Spleen (tissue), 11 donors: ENCODE measurements around the gene TRPC4AP. TPM values are rescaled to one million over a fixed set of nuclear protein-coding genes. Genes with fewer than 3 reads are reported as not detected.

Experiments
- DNase-seq: peaks from one replicate; pipeline ENCODE4 v3.0.0-alpha.2; 2020
- H3K27ac ChIP-seq, 8 donors: fragments of 200-600 bp; sonication (generic) in 7 of 8; 1 replicate in 4 of 8; 2 replicates in 4 of 8; pipeline versions ENCODE4 v1.5.0 to v1.8.0; 2016 to 2021; ENCODE audit warnings: inconsistent platforms in 4 of 8, mild to moderate bottlenecking in 4 of 8, moderate library complexity in 1 of 8
- H3K27me3 ChIP-seq, 7 donors: fragments of 200-600 bp; sonication (generic) in 6 of 7; replicated peaks in 1 of 7; 1 replicate in 4 of 7; 2 replicates in 3 of 7; pipeline versions ENCODE4 v1.5.0 to v1.8.0; 2016 to 2021; ENCODE audit warnings: inconsistent platforms in 3 of 7, mild to moderate bottlenecking in 1 of 7
- H3K36me3 ChIP-seq, 6 donors: fragments of 200-600 bp; sonication (generic) in 5 of 6; 1 replicate in 4 of 6; 2 replicates in 2 of 6; pipeline versions ENCODE4 v1.5.0 to v1.8.0; 2016 to 2021; ENCODE audit warnings: inconsistent platforms in 2 of 6
- H3K4me1 ChIP-seq, 6 donors: fragments of 200-600 bp; sonication (generic) in 5 of 6; 1 replicate in 3 of 6; 2 replicates in 3 of 6; pipeline versions ENCODE4 v1.5.0 to v1.8.0; 2016 to 2021; ENCODE audit warnings: inconsistent platforms in 3 of 6
- H3K4me3 ChIP-seq, 8 donors: fragments of 200-600 bp; sonication (generic) in 7 of 8; 1 replicate in 4 of 8; 2 replicates in 4 of 8; pipeline versions ENCODE4 v1.5.0 to v1.8.0; 2016 to 2021; ENCODE audit warnings: inconsistent platforms in 4 of 8, mild to moderate bottlenecking in 4 of 8, moderate library complexity in 2 of 8
- H3K9me3 ChIP-seq, 8 donors: fragments of 200-600 bp; sonication (generic) in 7 of 8; 1 replicate in 4 of 8; 2 replicates in 4 of 8; pipeline versions ENCODE4 v1.5.0 to v1.8.0; 2016 to 2021; ENCODE audit warnings: inconsistent platforms in 4 of 8
- CTCF ChIP-seq, 11 experiments: fragments of 200-600 bp in 7 of 11; fragments of 450-650 bp in 4 of 11; sonication (generic) in 4 of 11; IDR thresholded peaks in 8 of 11; conservative IDR thresholded peaks in 3 of 11; 1 replicate in 7 of 11; 2 replicates in 4 of 11; pipeline versions ENCODE4 v1.4.0 to v1.8.0; 2016 to 2021; ENCODE audit warnings: antibody characterized with exemption in 11 of 11, inconsistent platforms in 4 of 11, mild to moderate bottlenecking in 1 of 11
- POLR2A ChIP-seq, 3 donors: fragments of 450-650 bp; IDR thresholded peaks; one replicate each; pipeline ENCODE4 v1.5.1; 2017; ENCODE audit warnings: antibody characterized with exemption in 3 of 3, mild to moderate bottlenecking in 1 of 3
- POLR2AphosphoS5 ChIP-seq, 3 donors: sonication (generic); formaldehyde crosslinking; IDR thresholded peaks; one replicate each; pipeline ENCODE4 v1.5.1; 2017; ENCODE audit warnings: antibody characterized with exemption in 3 of 3
- WGBS, 5 donors: extraction: QIAGEN DNeasy Blood & Tissue Kit in 3 of 5; methylation state at CpG; one replicate each; pipeline versions ENCODE4 v1.1.5 to v1.1.7; 2013 to 2018; 5-methylcytosine and 5-hydroxymethylcytosine counted together
- intact Hi-C: fragments of 100-400 bp; cut with DNase I; formaldehyde crosslinking; loops from one replicate; pipeline ENCODE4 v1.15.0; 2023; ENCODE audit warnings: low total_unique reads
- polyA plus RNA-seq, 3 donors: library from polyadenylated mRNA; stranded (reverse); fragments of 200-250 nt; gene quantifications; one replicate each; pipeline ENCODE4 v1.2.1, GENCODE V29; 2013
- total RNA-seq, 7 donors: library from RNA; depleted of rRNA in 3 of 7; stranded (reverse); fragments of >200 nt in 3 of 7; fragmentation: NEBNext Ultra II Directional in 4 of 7; extraction: Animal tissue kit (Norgen Biotek cat#: 25700) in 4 of 7; gene quantifications; one replicate each; pipeline versions ENCODE4 v1.1.0 to v1.2.1, GENCODE V29; 2016 to 2021
- donor health status: healthy with polysubstance abuse.
- donor health status: DM: no; HTN: no; CAD: no; lungs with moderate emphysema.
- donor health status: DM: no; HTN: no; CAD: no.
- donor health status: Bipolar disorder and iron deficiency.
- donor health status: healthy.
- donor health status: DM: no; HTN: no; CAD: no.
- donor health status: DM: yes; HTN: yes; CAD: no.

Gene TRPC4AP
- total and polyA plus RNA-seq, 10 donors = 26.3 to 81.7 (median 64.9) TPM

DNA sequence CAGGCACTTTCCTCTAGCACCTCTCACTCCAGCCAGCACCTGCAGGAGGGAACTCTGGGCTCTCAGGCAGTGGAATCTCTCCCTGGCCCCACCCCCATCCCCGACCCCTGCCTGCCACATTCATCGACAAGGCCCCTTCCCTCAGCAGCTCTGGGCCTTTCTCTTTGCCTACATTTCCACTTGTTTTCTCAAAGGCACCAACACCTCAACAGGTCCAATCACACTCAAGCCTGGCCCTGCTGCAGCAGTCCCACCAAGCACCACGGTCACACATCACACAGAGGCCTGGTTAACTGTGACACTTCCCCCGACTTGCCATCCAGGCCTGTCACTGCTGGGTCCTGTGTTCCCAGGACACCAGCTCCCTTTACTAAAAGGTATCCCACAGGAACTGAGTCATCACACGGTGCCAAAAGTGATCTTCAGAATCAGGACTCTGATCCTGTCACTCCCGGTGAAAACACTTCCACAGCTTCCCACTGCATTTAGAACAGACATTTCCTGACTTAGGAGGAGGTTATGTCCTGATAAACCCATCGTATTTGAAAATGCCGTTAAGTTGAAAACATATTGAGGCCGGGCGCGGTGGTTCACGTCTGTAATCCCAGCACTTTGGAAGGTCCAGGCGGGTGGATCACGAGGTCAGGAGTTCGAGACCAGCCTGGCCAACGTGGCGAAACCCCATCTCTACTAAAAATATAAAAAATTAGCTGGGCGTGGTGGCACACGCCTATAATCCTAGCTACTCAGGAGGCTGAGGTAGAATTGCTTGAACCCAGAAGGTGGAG, 82.0 kb downstream of the TRPC4AP start:
- H3K4me3 ChIP-seq = no peak overlapping the region
- H3K4me1 ChIP-seq = peaks cover 16 to 69% (median 44%) of the 10 kb centered on the region in 6 donors
- intact Hi-C loops = no loop called here
- no peaks in the 10 kb centered on the region for H3K27me3 ChIP-seq
- WGBS, 5 donors = 79 to 88% (median 85%) methylated on average over 19 of the region's 19 CpGs
- H3K27ac ChIP-seq = peak overlapping the region in 6 of 8 donors; percentile 32 to 74 (median 47)
- no peaks in the 10 kb centered on the region for H3K9me3 ChIP-seq
- no peak for DNase-seq
- TF ChIP-seq POLR2A (IDR thresholded peaks at IDR 0.05) (no peak), POLR2AphosphoS5 (IDR thresholded peaks at IDR 0.05) (no peak), CTCF (IDR thresholded peaks at IDR 0.05 in 8 of 11, conservative IDR thresholded peaks at IDR 0.05 in 3 of 11) (no peak)
- H3K36me3 ChIP-seq = peaks cover 3 to 100% (median 98%) of the 10 kb centered on the region in 6 donors

- H3K36me3 ChIP-seq = peaks cover 3 to 100% (median 98%) of the 10 kb centered on the region in 6 donors
- peak overlapping the region in 5 of 8 donors; percentile 41 to 74 (median 50) for H3K27ac ChIP-seq
- WGBS, 5 donors = 92 to 96% (median 92%) methylated on average over 7 to 11 of the region's 11 CpGs
- no peaks in the 10 kb centered on the region for H3K27me3 ChIP-seq
- TF ChIP-seq POLR2AphosphoS5 (IDR thresholded peaks at IDR 0.05) (peak in 1 of 3 donors; percentile 49), POLR2A (IDR thresholded peaks at IDR 0.05) (no peak)
- H3K9me3 ChIP-seq = no peaks in the 10 kb centered on the region
- peaks cover 16 to 64% (median 43%) of the 10 kb centered on the region in 6 donors for H3K4me1 ChIP-seq
- DNase-seq = peak; percentile 60
- no peak overlapping the region for H3K4me3 ChIP-seq
- intact Hi-C loops = no loop called here
These were observed 82.8 kb downstream of the TRPC4AP start for GRCh38 chr20:35009665-35010328.

DNA sequence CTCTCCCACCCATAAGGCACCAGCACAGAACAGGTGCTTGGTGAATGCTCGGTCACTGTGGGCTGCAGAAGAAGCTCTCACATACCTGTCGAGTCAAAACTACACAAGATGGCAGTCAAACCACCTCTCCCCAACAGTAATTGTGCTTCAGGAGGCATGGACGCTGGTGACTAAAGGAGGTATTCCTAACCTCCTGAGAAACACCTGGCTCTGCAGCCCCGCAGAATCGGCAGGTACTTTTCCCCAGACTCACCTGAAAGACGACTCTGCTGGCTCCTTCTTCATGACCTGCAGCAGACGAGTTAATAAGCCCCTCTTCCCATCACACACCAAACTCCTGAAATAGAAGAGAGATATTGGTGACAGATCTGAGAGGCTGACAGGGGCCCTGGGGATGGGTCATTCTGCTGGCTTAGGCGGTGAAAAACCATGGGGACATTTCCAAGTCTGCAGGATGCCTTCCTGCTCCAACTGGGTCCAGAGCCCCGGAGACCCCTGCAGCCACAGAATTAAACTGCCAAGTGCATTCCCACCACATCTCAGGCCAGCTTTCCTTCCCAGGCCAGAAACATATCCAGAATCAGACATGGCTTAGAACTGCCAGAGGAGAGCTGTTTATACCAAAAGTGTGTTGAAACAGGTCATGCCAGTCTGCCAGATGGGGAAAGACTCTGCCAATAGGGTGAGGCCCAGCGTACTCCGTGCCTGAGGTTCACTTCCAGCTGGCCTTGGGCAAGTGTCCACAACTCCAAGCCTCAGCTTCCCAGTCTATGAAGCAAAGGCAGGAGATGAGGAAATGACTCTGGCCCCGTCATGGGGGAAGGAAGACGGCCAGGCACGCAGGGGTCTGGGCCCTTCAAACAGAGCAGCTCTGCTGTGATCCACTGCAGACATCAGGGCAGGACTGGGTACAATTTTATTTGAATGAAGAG, 83.9 kb downstream of the TRPC4AP start:
- Histone ChIP-seq H3K36me3 (peaks cover 3 to 100% (median 99%) of the 10 kb centered on the region in 6 donors), H3K4me3 (no peak overlapping the region), H3K27me3 (no peaks in the 10 kb centered on the region), H3K9me3 (no peaks in the 10 kb centered on the region), H3K27ac (peak overlapping the region in 5 of 8 donors; percentile 2 to 74 (median 50)), H3K4me1 (peaks cover 16 to 55% (median 43%) of the 10 kb centered on the region in 6 donors)
- intact Hi-C loops = no loop called here
- peak in 2 of 3 donors; percentile 74 to 79 for TF ChIP-seq POLR2AphosphoS5 (IDR thresholded peaks at IDR 0.05)
- TF ChIP-seq POLR2A (IDR thresholded peaks at IDR 0.05) = no peak
- 77 to 84% (median 79%) methylated on average over 13 to 14 of the region's 14 CpGs for WGBS, 5 donors
- peak; percentile 83 for DNase-seq

GRCh38 chr20:35007891-35008290, 84.7 kb downstream of the TRPC4AP start:
- TF ChIP-seq POLR2A (IDR thresholded peaks at IDR 0.05) (no peak), POLR2AphosphoS5 (IDR thresholded peaks at IDR 0.05) (peak in 1 of 3 donors; percentile 27)
- Histone ChIP-seq H3K9me3 (no peaks in the 10 kb centered on the region), H3K4me1 (peaks cover 16 to 49% (median 43%) of the 10 kb centered on the region in 6 donors), H3K27me3 (no peaks in the 10 kb centered on the region), H3K27ac (peak overlapping the region in 1 of 8 donors; percentile 45), H3K4me3 (no peak overlapping the region), H3K36me3 (peaks cover 3 to 100% (median 100%) of the 10 kb centered on the region in 6 donors)
- 93 to 98% (median 94%) methylated on average over 12 of the region's 12 CpGs for WGBS, 5 donors
- intact Hi-C loops = no loop called here
- DNase-seq = peak; percentile 57

DNA sequence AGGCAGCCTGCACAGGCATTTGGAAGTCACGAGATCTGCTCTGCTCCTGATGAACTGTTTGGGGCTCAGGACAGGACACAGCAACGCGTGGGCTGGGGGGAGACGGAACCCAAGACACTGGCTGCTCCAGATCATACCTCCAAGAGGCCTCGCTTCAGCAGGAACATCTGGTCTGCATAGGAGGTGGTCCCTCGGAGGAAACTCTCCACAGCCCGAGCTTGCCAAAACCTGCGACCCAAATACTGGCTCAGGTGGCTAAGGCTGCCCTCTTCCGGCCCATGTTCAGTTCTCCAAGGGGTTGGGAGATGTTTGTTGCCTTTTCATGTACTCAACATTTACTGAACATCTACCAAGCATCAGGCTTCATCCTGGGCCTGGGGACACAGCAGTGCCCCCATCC, 85.2 kb downstream of the TRPC4AP start:
- DNase-seq = peak; percentile 35
- H3K36me3 ChIP-seq = peaks cover 3 to 100% (median 100%) of the 10 kb centered on the region in 6 donors
- TF ChIP-seq POLR2A (IDR thresholded peaks at IDR 0.05) = no peak
- TF ChIP-seq POLR2AphosphoS5 (IDR thresholded peaks at IDR 0.05) = no peak
- TF ChIP-seq CTCF (IDR thresholded peaks at IDR 0.05 in 8 of 11, conservative IDR thresholded peaks at IDR 0.05 in 3 of 11) = no peak

More for the DNA sequence above, 85.2 kb downstream of the TRPC4AP start:
- intact Hi-C loops = no loop called here
- Histone ChIP-seq H3K27ac (no peak overlapping the region), H3K27me3 (no peaks in the 10 kb centered on the region), H3K4me1 (peaks cover 16 to 44% (median 40%) of the 10 kb centered on the region in 6 donors), H3K9me3 (no peaks in the 10 kb centered on the region), H3K4me3 (no peak overlapping the region)
- 85 to 97% (median 92%) methylated on average over 9 of the region's 9 CpGs for WGBS, 5 donors
